Posterior vena cava (tissue), 2 donors: ENCODE data around the gene RAC2. TPM values are rescaled to one million over a fixed set of nuclear protein-coding genes. Genes with fewer than 3 reads are reported as not detected.

Experiments used
- DNase-seq: peaks from one replicate; pipeline ENCODE4 v3.0.0-alpha.2; 2020; ENCODE audit warnings: low spot score
- intact Hi-C, 2 donors: fragments of 100-400 bp; cut with DNase I; formaldehyde crosslinking; loops; one replicate each; pipeline versions ENCODE4 v1.14.1 to v1.14.2; 2022 to 2023
- total RNA-seq, 2 donors: library from RNA; stranded (reverse); fragmentation: NEBNext Ultra II Directional; extraction: Animal tissue kit (Norgen Biotek cat#: 25700); gene quantifications; one replicate each; pipeline ENCODE4 v1.2.1, GENCODE V29; 2021
- donor health status: DM: yes; HTN: yes; CAD: no.
- donor health status: DM: yes; HTN: yes; CAD: no.

Gene RAC2
- total RNA-seq, 2 donors from 2014 or later, result 12.9 to 17.5 TPM

- intact Hi-C loops, result no loop called here
- no peak for DNase-seq
These were observed 34.2 kb upstream of the RAC2 start for GRCh38 chr22:37278261-37278660.

DNA sequence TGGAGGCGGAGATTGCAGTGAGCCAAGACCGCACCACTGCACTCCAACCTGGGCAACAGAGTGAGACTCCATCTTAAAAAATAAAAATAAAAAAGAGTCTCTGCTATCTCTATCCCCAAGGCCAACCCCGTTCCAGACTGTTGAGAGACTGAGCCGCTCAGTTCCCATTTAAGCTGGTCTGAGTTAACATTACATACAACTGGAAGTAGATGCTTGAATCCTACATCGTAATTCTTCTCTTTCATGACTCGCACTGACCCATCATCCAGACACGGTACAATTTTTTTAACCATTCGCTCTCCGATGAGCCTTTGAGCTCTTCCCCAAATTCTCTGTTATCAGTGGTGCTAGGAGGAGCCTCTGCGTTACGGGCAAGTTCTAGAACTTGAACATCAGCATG is 33.3 kb upstream of the RAC2 start:
- no peak for DNase-seq
- intact Hi-C loops, result no loop called here

DNA sequence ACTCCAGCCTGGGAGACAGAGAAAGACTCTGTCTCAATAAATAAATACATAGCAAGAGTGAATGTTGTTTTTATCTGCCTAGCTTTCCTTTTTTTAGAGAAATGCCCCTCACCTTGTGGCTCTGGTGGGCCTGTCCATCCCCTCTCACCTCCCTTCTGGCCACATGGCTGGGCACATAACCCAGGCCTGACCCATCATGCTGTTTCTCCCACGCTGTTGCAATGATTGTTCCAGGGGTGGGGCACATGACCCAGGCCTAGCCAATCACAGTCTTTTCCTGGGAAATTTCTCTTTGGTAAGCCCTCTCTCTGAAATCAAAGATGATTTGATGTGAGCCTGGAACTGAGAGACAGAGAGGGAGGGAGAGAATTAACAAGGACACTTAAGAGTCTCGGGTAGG is 32.7 kb upstream of the RAC2 start:
- intact Hi-C loops, result no loop called here
- DNase-seq, result peak; percentile 31

DNA sequence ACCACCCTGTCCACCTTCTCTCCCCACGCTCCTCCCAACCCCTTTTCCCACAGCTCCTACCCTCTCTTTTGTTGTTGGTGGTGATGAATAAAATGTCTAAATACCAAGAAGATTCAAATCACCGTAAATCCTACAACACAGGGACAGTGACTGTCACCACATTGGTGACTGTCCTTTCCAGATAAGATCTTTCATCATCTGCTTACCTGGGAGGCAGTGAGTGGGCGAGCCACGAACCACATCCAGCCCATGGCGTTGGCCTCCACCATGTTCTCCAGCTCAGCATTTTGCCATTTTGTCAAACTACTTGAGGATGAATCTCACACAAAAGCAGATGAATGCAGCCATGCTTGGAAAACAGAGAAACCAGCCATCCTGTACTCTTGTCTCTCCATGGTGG is 31.6 kb upstream of the RAC2 start:
- intact Hi-C loops, result no loop called here
- DNase-seq, result peak; percentile 15

- DNase-seq, result peak; percentile 51
- intact Hi-C loops, result no loop called here
These were observed 31.1 kb upstream of the RAC2 start for GRCh38 chr22:37275134-37275533.

DNA sequence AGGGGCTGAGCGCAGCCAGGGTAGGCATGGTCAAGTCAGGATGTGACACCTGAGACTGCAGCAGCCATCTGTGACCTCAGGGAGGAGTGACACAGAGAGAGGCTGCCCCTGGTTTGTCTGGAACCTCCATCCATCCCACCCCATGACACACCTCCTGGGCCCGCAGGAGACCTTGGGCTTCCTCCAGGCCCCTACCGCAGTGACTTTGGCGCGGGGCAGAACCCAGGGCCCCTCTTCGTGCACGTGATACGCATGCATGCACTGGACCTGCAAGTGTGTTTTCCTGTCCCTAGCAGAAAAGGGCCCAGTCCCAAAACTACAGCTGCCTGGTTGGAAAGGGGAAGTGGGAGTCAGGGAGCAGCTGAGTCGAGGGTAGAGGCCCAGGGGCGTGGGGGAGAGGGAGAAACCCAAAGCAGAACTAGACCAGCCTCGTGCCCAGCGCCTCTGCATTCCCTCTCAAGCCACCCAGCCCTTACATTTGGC is 30.4 kb upstream of the RAC2 start:
- peak; percentile 88 for DNase-seq

GRCh38 chr22:37273846-37274225 is 29.8 kb upstream of the RAC2 start:
- DNase-seq, result peak; percentile 69
- intact Hi-C loops, result no loop called here

More for the DNA sequence above, 30.4 kb upstream of the RAC2 start:
- intact Hi-C loops, result no loop called here

DNA sequence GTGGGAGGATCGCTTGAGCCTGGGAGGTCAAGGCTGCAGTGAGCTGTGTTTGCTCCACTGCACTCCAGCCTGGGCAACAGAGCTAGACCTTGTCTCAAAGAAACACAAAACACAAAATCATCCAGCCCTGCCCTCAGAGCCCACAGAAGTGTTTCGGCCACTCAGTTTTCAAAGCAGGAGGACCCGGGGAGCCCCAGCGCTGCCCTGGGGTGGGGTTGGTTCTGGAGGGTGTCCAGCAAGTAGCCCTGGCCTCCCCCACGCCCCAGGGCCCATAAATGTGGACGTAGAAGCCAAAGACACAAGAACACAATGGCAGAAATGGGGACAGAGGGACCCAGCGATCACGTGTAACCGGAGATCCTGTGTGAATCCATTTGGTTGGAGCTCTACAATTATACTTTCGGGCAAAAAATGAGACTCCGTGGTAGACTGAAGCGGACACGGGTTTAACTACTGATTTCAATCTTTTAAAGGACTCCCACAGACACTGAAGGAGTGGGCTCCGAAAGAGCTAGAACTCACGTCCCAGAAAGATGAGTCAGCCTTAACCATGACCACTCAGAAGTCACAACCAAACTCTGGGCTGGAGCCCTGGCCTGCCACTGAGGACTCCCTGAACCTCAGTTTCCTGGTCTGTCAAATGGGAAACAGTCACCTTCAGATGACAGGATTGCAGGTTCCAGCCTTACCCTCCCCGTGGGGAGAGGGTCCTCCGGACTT is 29.2 kb upstream of the RAC2 start:
- DNase-seq, result peak; percentile 67
- intact Hi-C loops, result no loop called here

- peak; percentile 74 for DNase-seq
- intact Hi-C loops, result no loop called here
These were observed 27.0 kb upstream of the RAC2 start for GRCh38 chr22:37270928-37271650.

- intact Hi-C loops, result no loop called here
- peak; percentile 64 for DNase-seq
These were observed 26.0 kb upstream of the RAC2 start for GRCh38 chr22:37269936-37270678.

DNA sequence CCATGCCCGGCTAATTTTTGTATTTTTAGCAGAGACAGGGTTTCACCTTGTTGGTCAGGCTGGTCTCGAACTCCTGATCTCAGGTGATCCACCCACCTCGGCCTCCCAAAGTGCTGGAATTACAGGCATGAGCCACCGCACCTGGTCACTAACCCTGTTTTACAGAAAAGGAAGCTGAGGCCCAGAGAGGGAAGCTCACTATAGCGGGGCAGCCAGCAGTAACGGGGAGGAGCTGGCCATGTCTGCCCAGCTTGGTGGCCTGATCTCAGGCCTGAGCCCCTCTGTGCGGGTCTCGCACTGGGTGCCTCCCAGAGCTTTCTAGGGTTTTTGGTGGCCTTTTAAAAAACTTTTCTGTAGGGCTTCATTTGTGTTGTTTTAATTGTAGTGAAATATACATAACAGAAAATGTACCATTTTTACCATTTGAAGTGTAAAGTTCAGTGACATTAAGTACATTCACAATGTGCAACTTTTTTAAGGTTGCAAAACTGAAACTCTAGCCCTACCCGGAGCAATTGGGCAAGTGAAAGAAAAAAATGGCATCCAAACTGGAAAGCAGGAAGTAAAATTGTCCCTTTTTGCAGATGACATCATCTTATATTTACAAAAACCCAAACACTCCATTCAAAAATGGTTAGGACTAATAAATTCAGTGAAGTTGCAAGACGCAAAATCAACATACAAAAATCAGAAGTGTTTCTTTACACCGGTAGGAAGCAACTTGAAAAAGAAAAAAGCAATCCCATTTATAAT is 23.8 kb upstream of the RAC2 start:
- DNase-seq, result peak; percentile 19
- intact Hi-C loops, result no loop called here

- DNase-seq, result peak; percentile 87
- intact Hi-C loops, result no loop called here
These were observed 23.1 kb upstream of the RAC2 start for GRCh38 chr22:37267135-37267587.

GRCh38 chr22:37266581-37267134 is 22.6 kb upstream of the RAC2 start:
- peak; percentile 52 for DNase-seq
- intact Hi-C loops, result no loop called here

GRCh38 chr22:37263966-37264887 is 20.2 kb upstream of the RAC2 start:
- intact Hi-C loops, result loop anchor here in 1 of 2 donors (5.0 kb wide), 1 partner anchor 97 kb away; no protein-coding TSS in a partner anchor
- DNase-seq, result peak; percentile 45

DNA sequence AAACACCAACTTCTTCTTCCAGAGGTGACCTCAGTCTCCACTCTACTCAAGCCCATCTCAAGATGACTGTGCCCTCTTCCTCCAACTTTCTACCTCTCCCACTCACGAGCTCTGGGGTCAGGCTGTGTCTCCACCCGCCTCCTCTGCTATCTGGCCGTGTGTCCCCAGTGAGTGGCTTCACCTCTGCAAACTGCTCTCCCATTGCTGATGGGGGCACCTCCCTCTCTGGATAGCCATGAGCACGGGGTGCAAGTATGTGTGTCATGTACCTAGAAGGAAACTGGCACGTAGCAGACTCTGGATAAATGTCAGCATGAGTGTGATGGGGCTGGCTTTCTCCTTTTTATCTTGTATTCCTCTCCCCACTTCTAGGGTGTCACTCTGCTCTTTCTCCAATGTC is 18.3 kb upstream of the RAC2 start:
- DNase-seq, result peak; percentile 58
- intact Hi-C loops, result loop anchor here in 1 of 2 donors (5.0 kb wide), 1 partner anchor 95 kb away; no protein-coding TSS in a partner anchor

- intact Hi-C loops, result loop anchor here in 1 of 2 donors (5.0 kb wide), 1 partner anchor 94 kb away; no protein-coding TSS in a partner anchor
- peak; percentile 84 for DNase-seq
These were observed 16.9 kb upstream of the RAC2 start for GRCh38 chr22:37260901-37261336.

DNA sequence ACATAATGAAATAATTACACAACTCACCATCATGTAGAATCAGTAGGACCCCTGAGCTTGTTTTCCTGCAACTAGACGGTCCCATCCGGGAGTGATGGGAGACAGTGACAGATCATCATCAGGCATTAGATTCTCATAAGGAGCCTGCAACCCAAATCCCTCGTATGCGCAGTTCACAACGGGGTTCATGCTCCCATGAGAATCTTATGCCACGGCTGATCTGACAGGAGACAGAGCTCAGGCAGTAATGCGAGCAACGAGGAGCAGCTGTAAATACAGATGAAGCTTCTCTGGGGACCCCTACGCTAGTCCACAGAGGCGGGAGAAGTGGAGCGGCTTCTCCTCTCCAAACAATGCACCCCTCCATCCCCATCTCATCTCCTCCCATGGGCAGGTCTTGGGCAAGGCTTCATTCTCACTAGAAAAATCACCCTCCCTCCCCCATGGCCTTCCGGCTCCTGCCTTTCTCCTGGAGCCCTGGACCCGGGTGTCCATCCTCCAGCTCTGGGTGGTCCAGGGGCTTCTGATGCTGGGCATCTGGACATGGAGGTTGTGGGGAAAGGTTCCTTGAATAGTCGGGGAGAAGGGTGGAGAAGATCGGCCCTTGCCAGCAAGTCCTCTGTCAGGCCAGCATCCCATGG is 16.2 kb upstream of the RAC2 start:
- peak; percentile 49 for DNase-seq
- intact Hi-C loops, result loop anchor here in 1 of 2 donors (5.0 kb wide), 1 partner anchor 93 kb away; no protein-coding TSS in a partner anchor
